Amniotic epithelial cell (primary cell): ENCODE measurements around the gene CYFIP1.

Experiments used
- DNase-seq: peaks from one replicate; pipeline ENCODE4 v3.0.0-alpha.2; 2010; ENCODE audit warnings: low read depth

Gene CYFIP1

GRCh38 chr15:22949074-22949547, 31.1 kb downstream of the CYFIP1 start:
- DNase-seq = peak; percentile 80

- DNase-seq = no peak
These were observed 32.1 kb downstream of the CYFIP1 start for GRCh38 chr15:22948056-22948455.

- no peak for DNase-seq
These were observed 32.8 kb downstream of the CYFIP1 start for GRCh38 chr15:22947101-22948000.

GRCh38 chr15:22945071-22945470, 35.1 kb downstream of the CYFIP1 start:
- DNase-seq = no peak

GRCh38 chr15:22944651-22945050, 35.5 kb downstream of the CYFIP1 start:
- DNase-seq = no peak

GRCh38 chr15:22942877-22943276, 37.3 kb downstream of the CYFIP1 start:
- no peak for DNase-seq

- DNase-seq = no peak
These were observed 37.8 kb downstream of the CYFIP1 start for GRCh38 chr15:22942306-22942855.

GRCh38 chr15:22941179-22941578, 39.0 kb downstream of the CYFIP1 start:
- DNase-seq = no peak

- DNase-seq = no peak
These were observed 40.5 kb downstream of the CYFIP1 start for GRCh38 chr15:22939652-22940061.

- DNase-seq = no peak
These were observed 41.1 kb downstream of the CYFIP1 start for GRCh38 chr15:22939051-22939450.

GRCh38 chr15:22936577-22937472, 43.3 kb downstream of the CYFIP1 start:
- DNase-seq = no peak

GRCh38 chr15:22933641-22934061, 46.5 kb downstream of the CYFIP1 start:
- no peak for DNase-seq

- no peak for DNase-seq
These were observed 48.2 kb downstream of the CYFIP1 start for GRCh38 chr15:22931784-22932536.

GRCh38 chr15:22930782-22931484, 49.2 kb downstream of the CYFIP1 start:
- peak; percentile 16 for DNase-seq

- DNase-seq = no peak
These were observed 52.4 kb downstream of the CYFIP1 start for GRCh38 chr15:22927761-22928160.

- no peak for DNase-seq
These were observed 54.3 kb downstream of the CYFIP1 start for GRCh38 chr15:22925875-22926274.

- DNase-seq = peak; percentile 3
These were observed 58.2 kb downstream of the CYFIP1 start for GRCh38 chr15:22922003-22922402.

GRCh38 chr15:22919171-22919570, 61.0 kb downstream of the CYFIP1 start:
- no peak for DNase-seq

- DNase-seq = no peak
These were observed 61.5 kb downstream of the CYFIP1 start for GRCh38 chr15:22918596-22919140.

- DNase-seq = peak; percentile 25
These were observed 62.1 kb downstream of the CYFIP1 start for GRCh38 chr15:22918056-22918455.

GRCh38 chr15:22917556-22917955, 62.6 kb downstream of the CYFIP1 start:
- DNase-seq = no peak
